ENCODE data around the gene HNMT. TPM values are rescaled to one million over a fixed set of nuclear protein-coding genes. Genes with fewer than 3 reads are reported as not detected.

The HNMT gene
- total RNA-seq, 1 experiment from 2014 or later, result 3.1 TPM

DNA sequence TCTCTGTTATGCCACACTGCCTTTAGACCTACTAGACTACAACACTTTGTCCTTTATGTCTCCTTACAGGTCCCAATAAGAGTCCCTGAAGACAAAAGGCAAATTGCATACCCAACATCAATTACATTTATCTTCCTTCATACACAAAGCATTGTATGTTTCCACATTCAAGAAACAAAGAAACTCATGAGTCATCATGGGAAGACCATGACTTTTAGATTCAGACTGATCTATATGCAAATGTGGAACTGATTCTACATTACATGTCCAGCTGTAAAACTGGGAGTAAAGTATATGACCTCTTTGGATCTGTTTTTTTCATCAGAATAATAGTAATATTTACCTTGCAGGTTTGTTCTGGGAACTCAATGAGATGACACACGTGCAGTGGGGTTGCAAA is 25.2 kb upstream of the HNMT start (continued):
- TF ChIP-seq, protein P1, sequence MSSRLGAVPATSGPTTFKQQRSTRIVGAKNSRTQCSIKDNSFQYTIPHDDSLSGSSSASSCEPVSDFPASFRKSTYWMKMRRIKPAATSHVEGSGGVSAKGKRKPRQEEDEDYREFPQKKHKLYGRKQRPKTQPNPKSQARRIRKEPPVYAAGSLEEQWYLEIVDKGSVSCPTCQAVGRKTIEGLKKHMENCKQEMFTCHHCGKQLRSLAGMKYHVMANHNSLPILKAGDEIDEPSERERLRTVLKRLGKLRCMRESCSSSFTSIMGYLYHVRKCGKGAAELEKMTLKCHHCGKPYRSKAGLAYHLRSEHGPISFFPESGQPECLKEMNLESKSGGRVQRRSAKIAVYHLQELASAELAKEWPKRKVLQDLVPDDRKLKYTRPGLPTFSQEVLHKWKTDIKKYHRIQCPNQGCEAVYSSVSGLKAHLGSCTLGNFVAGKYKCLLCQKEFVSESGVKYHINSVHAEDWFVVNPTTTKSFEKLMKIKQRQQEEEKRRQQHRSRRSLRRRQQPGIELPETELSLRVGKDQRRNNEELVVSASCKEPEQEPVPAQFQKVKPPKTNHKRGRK (CRISPR knock-in tag; IDR thresholded peaks at IDR 0.05; ENCODE audit: borderline replicate concordance), result no peak
- TF ChIP-seq, protein P2, sequence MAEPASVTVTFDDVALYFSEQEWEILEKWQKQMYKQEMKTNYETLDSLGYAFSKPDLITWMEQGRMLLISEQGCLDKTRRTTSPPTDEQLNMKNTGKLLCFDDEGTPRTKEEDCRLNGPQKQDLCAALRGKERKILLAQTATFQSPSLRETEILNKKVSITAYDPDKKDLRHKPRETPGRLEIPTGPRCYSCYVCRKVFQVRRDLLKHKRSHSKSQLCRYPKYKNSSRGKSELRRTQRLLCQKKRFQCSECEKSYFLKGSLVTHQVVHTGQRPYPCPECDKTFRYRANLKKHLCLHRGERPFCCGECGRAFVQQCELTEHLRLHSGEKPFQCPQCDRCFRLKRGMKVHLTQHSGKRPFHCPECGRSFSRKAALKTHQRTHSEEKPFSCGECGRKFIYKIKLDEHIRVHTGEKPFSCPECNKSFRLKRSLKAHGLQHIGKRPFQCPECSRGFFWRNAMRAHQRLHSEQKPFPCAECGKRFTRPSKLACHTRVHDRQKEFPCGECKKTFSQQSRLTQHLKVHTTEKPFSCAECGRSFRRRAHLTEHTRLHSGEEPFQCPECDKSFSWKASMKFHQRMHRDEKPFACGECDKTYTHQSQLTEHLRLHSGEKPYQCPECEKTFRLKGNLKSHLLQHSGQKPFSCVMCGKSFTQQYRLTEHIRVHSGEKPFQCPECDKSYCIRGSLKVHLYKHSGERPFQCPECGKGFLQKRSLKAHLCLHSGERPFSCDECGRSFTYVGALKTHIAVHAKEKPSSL (CRISPR knock-in tag; conservative IDR thresholded peaks at IDR 0.05), result no peak
- no peak for TF ChIP-seq ZNF121 (CRISPR knock-in tag; IDR thresholded peaks at IDR 0.05)

- H3K36me3 Mint-ChIP-seq, result no peaks in the 10 kb centered on the region
- H3K4me1 Mint-ChIP-seq, result peaks cover 7% of the 10 kb centered on the region
- ATAC-seq (no peak), DNase-seq (ENCODE audit: low spot score) (no peak)
- no peaks in the 10 kb centered on the region for H3K27me3 Mint-ChIP-seq (ENCODE audit: low read depth)
- H3K9me3 Mint-ChIP-seq, result no peaks in the 10 kb centered on the region
- CTCF ChIA-PET, result no interaction called here
- POLR2A ChIA-PET, result no interaction called here
- no peak for TF ChIP-seq KAT7 (CRISPR knock-in tag; IDR thresholded peaks at IDR 0.05; ENCODE audit: borderline replicate concordance)
- TF ChIP-seq GABPB1 (CRISPR knock-in tag; IDR thresholded peaks at IDR 0.05), result peak; percentile 50; the same call in 1 of the 2 replicates
- H3K27ac Mint-ChIP-seq, result no peak overlapping the region
- H3K4me3 Mint-ChIP-seq, result no peak overlapping the region
These were observed 24.1 kb upstream of the HNMT start for GRCh38 chr2:137940154-137940553.

GRCh38 chr2:137942037-137942832 is 22.0 kb upstream of the HNMT start:
- POLR2A ChIA-PET, result no interaction called here
- Mint-ChIP-seq H3K27ac (no peak overlapping the region), H3K27me3 (ENCODE audit: low read depth) (peaks cover 17% of the 10 kb centered on the region), H3K4me3 (no peak overlapping the region), H3K4me1 (peaks cover 7% of the 10 kb centered on the region), H3K9me3 (no peaks in the 10 kb centered on the region), H3K36me3 (no peaks in the 10 kb centered on the region)
- no peak for ATAC-seq
- CTCF ChIA-PET, result no interaction called here
- DNase-seq (ENCODE audit: low spot score), result no peak
- TF ChIP-seq TCF7 (CRISPR knock-in tag; IDR thresholded peaks at IDR 0.05; ENCODE audit: low read depth), result no peak
- no peak for TF ChIP-seq PRRX2 (CRISPR knock-in tag; IDR thresholded peaks at IDR 0.05)
- TF ChIP-seq NFATC4 (CRISPR knock-in tag; IDR thresholded peaks at IDR 0.05), result no peak
- no peak for TF ChIP-seq HMGXB4 (CRISPR knock-in tag; IDR thresholded peaks at IDR 0.05)
- TF ChIP-seq ZBTB21 (CRISPR knock-in tag; IDR thresholded peaks at IDR 0.05; ENCODE audit: borderline replicate concordance), result no peak
- TF ChIP-seq ZNF317 (CRISPR knock-in tag; IDR thresholded peaks at IDR 0.05; ENCODE audit: borderline replicate concordance, low read depth), result no peak
- no peak for TF ChIP-seq NR3C1 (CRISPR knock-in tag; conservative IDR thresholded peaks at IDR 0.05; ENCODE audit: low read depth)
- TF ChIP-seq CREM (CRISPR knock-in tag; IDR thresholded peaks at IDR 0.05), result no peak
- no peak for TF ChIP-seq ELF4 (CRISPR knock-in tag; IDR thresholded peaks at IDR 0.05; ENCODE audit: low read depth)
- TF ChIP-seq PRDM15 (CRISPR knock-in tag; IDR thresholded peaks at IDR 0.05), result no peak
- TF ChIP-seq ZNF219 (CRISPR knock-in tag; IDR thresholded peaks at IDR 0.05; ENCODE audit: borderline replicate concordance), result no peak
- TF ChIP-seq, protein P3, sequence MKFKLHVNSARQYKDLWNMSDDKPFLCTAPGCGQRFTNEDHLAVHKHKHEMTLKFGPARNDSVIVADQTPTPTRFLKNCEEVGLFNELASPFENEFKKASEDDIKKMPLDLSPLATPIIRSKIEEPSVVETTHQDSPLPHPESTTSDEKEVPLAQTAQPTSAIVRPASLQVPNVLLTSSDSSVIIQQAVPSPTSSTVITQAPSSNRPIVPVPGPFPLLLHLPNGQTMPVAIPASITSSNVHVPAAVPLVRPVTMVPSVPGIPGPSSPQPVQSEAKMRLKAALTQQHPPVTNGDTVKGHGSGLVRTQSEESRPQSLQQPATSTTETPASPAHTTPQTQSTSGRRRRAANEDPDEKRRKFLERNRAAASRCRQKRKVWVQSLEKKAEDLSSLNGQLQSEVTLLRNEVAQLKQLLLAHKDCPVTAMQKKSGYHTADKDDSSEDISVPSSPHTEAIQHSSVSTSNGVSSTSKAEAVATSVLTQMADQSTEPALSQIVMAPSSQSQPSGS (CRISPR knock-in tag; IDR thresholded peaks at IDR 0.05; ENCODE audit: borderline replicate concordance, low read depth), result no peak
- no peak for TF ChIP-seq ZNF232 (CRISPR knock-in tag; IDR thresholded peaks at IDR 0.05)
- no peak for TF ChIP-seq EMX1 (CRISPR knock-in tag; IDR thresholded peaks at IDR 0.05)
- no peak for TF ChIP-seq FOXJ3 (CRISPR knock-in tag; IDR thresholded peaks at IDR 0.05; ENCODE audit: borderline replicate concordance)

All from WTC11 (cell line).